Endothelial cell of umbilical vein (primary cell): ENCODE measurements around the gene MYMK. TPM values are rescaled to one million over a fixed set of nuclear protein-coding genes. Genes with fewer than 3 reads are reported as not detected.

ENCODE experiments used
- BruUV-seq: library from RNA; stranded (reverse); fragments of 400-500 nt; replicated peaks from 2 replicates; lab custom pipeline; 2021; lab: Mats Ljungman, UMichigan
- CTCF ChIA-PET: fragments of 300-600, 350-600 bp; sonication (Branson Sonifier 250); formaldehyde crosslinking; loops from one replicate; lab custom pipeline; 2021; ENCODE audit warnings: antibody characterized with exemption, inconsistent platforms; lab: Charles Lee
- POLR2A ChIA-PET: fragments of 300-600, 350-600 bp; sonication (Branson Sonifier 250); formaldehyde crosslinking; loops from one replicate; lab custom pipeline; 2021; ENCODE audit warnings: antibody characterized with exemption, inconsistent platforms; lab: Charles Lee
- DNase-seq: peaks from one replicate; pipeline ENCODE4 v3.0.0-alpha.2; 2011; ENCODE audit warnings: low read depth, low spot score
- FAIRE-seq: peaks from 2 replicates; lab custom pipeline; 2011; peaks lifted over from hg19 to GRCh38; lab: Jason Lieb, UNC
- H2AFZ ChIP-seq: 2 replicates; pipeline ENCODE4 v1.6.0; 2012; ENCODE audit warnings: low read depth, low read length, control low read depth, inconsistent platforms
- H3K27ac ChIP-seq: 2 replicates; pipeline ENCODE4 v1.5.1; 2011; ENCODE audit warnings: low read depth, mild to moderate bottlenecking, control low read depth, low read length, moderate library complexity; ENCODE audit not compliant: insufficient read depth
- H3K27me3 ChIP-seq, 2 experiments: 2 replicates each; pipeline versions ENCODE4 v1.6.0 to v1.6.1; 2011; ENCODE audit warnings: low read length in 2 of 2, mixed read lengths in 1 of 2; ENCODE audit not compliant: control insufficient read depth in 2 of 2, insufficient read depth in 2 of 2
- H3K36me3 ChIP-seq, 2 experiments: 2 replicates in 1 of 2; 3 replicates in 1 of 2; pipeline ENCODE4 v1.5.1; 2011; ENCODE audit warnings: low read length in 2 of 2, mild to moderate bottlenecking in 1 of 2, moderate library complexity in 1 of 2; ENCODE audit not compliant: control insufficient read depth in 2 of 2, insufficient read depth in 2 of 2; ENCODE audit errors: extremely low read depth in 1 of 2
- H3K4me1 ChIP-seq: 3 replicates; pipeline ENCODE4 v1.5.1; 2011; ENCODE audit warnings: mild to moderate bottlenecking, low read length; ENCODE audit not compliant: control insufficient read depth, insufficient read depth; ENCODE audit errors: extremely low read depth
- H3K4me2 ChIP-seq: 2 replicates; pipeline ENCODE4 v1.6.1; 2011; ENCODE audit warnings: low read length, control low read depth, mixed read lengths; ENCODE audit not compliant: insufficient read depth
- H3K4me3 ChIP-seq, 3 experiments: fragments of 200-600 bp in 1 of 3; sonication (generic), shearing (Covaris generic) in 1 of 3; replicated peaks in 1 of 3; 2 replicates each; pipeline ENCODE4 v1.5.1; 2011 to 2016; ENCODE audit warnings: control low read depth in 3 of 3, low read length in 3 of 3, mild to moderate bottlenecking in 2 of 3, inconsistent platforms in 1 of 3, low read depth in 1 of 3, moderate library complexity in 1 of 3; ENCODE audit not compliant: insufficient read depth in 1 of 3
- H3K79me2 ChIP-seq: 2 replicates; pipeline ENCODE4 v1.6.0; 2012; ENCODE audit warnings: low read length, inconsistent platforms; ENCODE audit not compliant: control insufficient read depth, insufficient read depth
- H3K9ac ChIP-seq: replicated peaks from 2 replicates; pipeline ENCODE3; 2011; ENCODE audit warnings: low read length, control low read depth; ENCODE audit not compliant: insufficient read depth; ENCODE audit errors: extremely low read depth
- H3K9me1 ChIP-seq: replicated peaks from 3 replicates; pipeline ENCODE4 v1.6.0; 2011; ENCODE audit warnings: mild to moderate bottlenecking, low read length; ENCODE audit not compliant: control insufficient read depth, insufficient read depth; ENCODE audit errors: extremely low read depth
- H3K9me3 ChIP-seq: replicated peaks from 2 replicates; pipeline ENCODE4 v1.5.1; 2012; ENCODE audit warnings: low read length, inconsistent platforms; ENCODE audit not compliant: control insufficient read depth, insufficient read depth
- H4K20me1 ChIP-seq: replicated peaks from 2 replicates; pipeline ENCODE3; 2011; ENCODE audit warnings: mild to moderate bottlenecking, low read length; ENCODE audit not compliant: control insufficient read depth, insufficient read depth; ENCODE audit errors: extremely low read depth
- CTCF ChIP-seq, 2 donors: IDR thresholded peaks; 1 replicate in 1 of 2; 2 replicates in 1 of 2; pipeline ENCODE4 v1.5.1; 2011; ENCODE audit warnings: low read length in 2 of 2, mild to moderate bottlenecking in 2 of 2, moderate library complexity in 2 of 2, control low read depth in 1 of 2, inconsistent platforms in 1 of 2, low read depth in 1 of 2; ENCODE audit not compliant: insufficient read depth in 1 of 2; ENCODE audit errors: extremely low read depth in 1 of 2
- EZH2 ChIP-seq: IDR thresholded peaks from 2 replicates; pipeline ENCODE4 v1.6.1; 2012; ENCODE audit warnings: borderline replicate concordance, low read depth, mild to moderate bottlenecking, moderate library complexity, low read length, inconsistent platforms; ENCODE audit not compliant: severe bottlenecking
- FOS ChIP-seq: IDR thresholded peaks from 2 replicates; pipeline ENCODE4 v1.6.1; 2011; ENCODE audit warnings: mild to moderate bottlenecking, low read length, moderate library complexity, borderline replicate concordance; ENCODE audit not compliant: insufficient read depth
- GATA2 ChIP-seq: IDR thresholded peaks from 2 replicates; pipeline ENCODE4 v1.7.0; 2011; ENCODE audit warnings: low read depth, mild to moderate bottlenecking, moderate library complexity, mixed read lengths, low read length; ENCODE audit not compliant: insufficient read length, insufficient read depth
- JUN ChIP-seq: IDR thresholded peaks from 2 replicates; pipeline ENCODE4 v1.6.1; 2011; ENCODE audit warnings: borderline replicate concordance, low read depth; ENCODE audit not compliant: insufficient read length, insufficient read depth
- MYC ChIP-seq: IDR thresholded peaks from one replicate; pipeline ENCODE4 v1.6.1; 2011; ENCODE audit warnings: mild to moderate bottlenecking, low read depth, low read length
- POLR2A ChIP-seq: IDR thresholded peaks from 2 replicates; pipeline ENCODE4 v1.6.1; 2012; ENCODE audit warnings: low read depth, mild to moderate bottlenecking, control low read depth, low read length
- POLR2AphosphoS5 ChIP-seq: IDR thresholded peaks from 2 replicates; pipeline ENCODE4 v1.6.1; 2012; ENCODE audit warnings: low read depth, mild to moderate bottlenecking, control low read depth, low read length, moderate library complexity; ENCODE audit not compliant: insufficient read depth
- dilution Hi-C: fragments of 300-500 bp; cut with MboI; formaldehyde crosslinking; loops from one replicate; pipeline ENCODE4 v1.15.0; 2019; ENCODE audit warnings: low sequenced_read_pairs; ENCODE audit not compliant: extremely low pct_ligation_motif_present
- intact Hi-C: fragments of 100-400 bp; cut with micrococcal nuclease; formaldehyde crosslinking; loops from one replicate; pipeline ENCODE4 v1.10.0; 2022
- polyA plus RNA-seq, 4 experiments: library from polyadenylated mRNA; depleted of rRNA in 3 of 4; stranded (reverse) in 3 of 4; unstranded in 1 of 4; fragments of >200 nt; gene quantifications; 2 replicates each; pipeline versions ENCODE4 v1.2.1 to v1.2.3, GENCODE V29; 2011 to 2012; ENCODE audit warnings: missing spikeins in 1 of 4
- total RNA-seq: library from RNA; stranded (reverse); gene quantifications from 2 replicates; pipeline ENCODE4 v1.2.3, GENCODE V29; 2021
- TF ChIP-seq, protein P1 (sequence below): IDR thresholded peaks from 2 replicates; pipeline ENCODE4 v1.6.1; 2011; ENCODE audit not compliant: insufficient read depth, insufficient read length

Gene MYMK
- total and polyA plus RNA-seq, 2 donors (not counting 3 experiments of a cell fraction or from before 2014, with no cell fraction given): not detected

- Histone ChIP-seq H3K4me3 (no peak overlapping the region), H3K36me3 (no peaks in the 10 kb centered on the region), H3K79me2 (no peaks in the 10 kb centered on the region), H3K9ac (no peak overlapping the region), H3K4me2 (no peak overlapping the region), H3K4me1 (peaks cover 4% of the 10 kb centered on the region), H3K9me1 (no peaks in the 10 kb centered on the region), H3K27me3 (no peaks in the 10 kb centered on the region), H2AFZ (no peak overlapping the region), H4K20me1 (no peaks in the 10 kb centered on the region), H3K27ac (no peak overlapping the region), H3K9me3 (no peaks in the 10 kb centered on the region)
- DNase-seq (no peak), FAIRE-seq (no peak)
- no TSS peak for BruUV-seq
- ChIA-PET POLR2A (no interaction called here), CTCF (no interaction called here)
- TF ChIP-seq JUN (no peak), FOS (no peak), CTCF (IDR thresholded peaks at IDR 0.05; ENCODE audit: extremely low read depth in 1 of 2, insufficient read depth in 1 of 2, low read depth in 1 of 2, low read length in 2 of 2) (no peak), MYC (no peak), POLR2A (no peak), POLR2AphosphoS5 (no peak), GATA2 (no peak), EZH2 (no peak)
- TF ChIP-seq, protein P1, sequence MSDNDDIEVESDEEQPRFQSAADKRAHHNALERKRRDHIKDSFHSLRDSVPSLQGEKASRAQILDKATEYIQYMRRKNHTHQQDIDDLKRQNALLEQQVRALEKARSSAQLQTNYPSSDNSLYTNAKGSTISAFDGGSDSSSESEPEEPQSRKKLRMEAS: no peak
- dilution Hi-C loops: no loop called here
- intact Hi-C loops: no loop called here
These were observed 28.4 kb upstream of the MYMK start for GRCh38 chr9:133553123-133553522.
